ENCODE measurements around the gene COL26A1.
A peak's percentile ranks its signal among the peaks of the same experiment; 100 is the strongest.
"Not testable (repeated sequence)": the region's sequence is repeated elsewhere in the genome, so short reads cannot be mapped to it uniquely, and the experiment has no call there.

Gene COL26A1

DNA sequence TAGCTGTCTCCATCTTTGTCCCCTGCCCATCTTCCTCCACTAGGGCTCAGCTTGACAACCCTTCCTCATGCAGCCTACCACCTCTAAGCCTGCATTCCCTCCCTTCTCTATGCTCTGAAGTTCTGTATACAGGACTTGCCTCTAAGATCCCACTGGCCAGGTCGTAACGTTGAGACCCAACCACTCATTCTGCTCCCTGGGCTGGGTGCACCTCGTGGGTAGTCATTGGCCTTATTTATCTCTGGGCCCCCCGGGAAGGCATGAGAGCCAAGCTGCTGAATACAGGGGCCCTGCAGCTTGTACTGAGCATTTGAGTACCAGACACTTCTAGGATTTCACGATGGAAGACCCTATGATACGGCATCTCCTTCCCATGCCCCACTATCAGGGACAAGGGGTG, 235.3 kb downstream of the COL26A1 start:
- peak overlapping the region in 1 of 2 donors; percentile 9 for H3K27ac Mint-ChIP-seq
- no peaks in the 10 kb centered on the region for H3K9me3 Mint-ChIP-seq
- H3K4me1 Mint-ChIP-seq: peaks cover 7% of the 10 kb centered on the region
- H3K4me3 Mint-ChIP-seq: no peak overlapping the region
- DNase-seq (no peak), ATAC-seq (no peak)
- no peaks in the 10 kb centered on the region for H3K27me3 Mint-ChIP-seq

DNA sequence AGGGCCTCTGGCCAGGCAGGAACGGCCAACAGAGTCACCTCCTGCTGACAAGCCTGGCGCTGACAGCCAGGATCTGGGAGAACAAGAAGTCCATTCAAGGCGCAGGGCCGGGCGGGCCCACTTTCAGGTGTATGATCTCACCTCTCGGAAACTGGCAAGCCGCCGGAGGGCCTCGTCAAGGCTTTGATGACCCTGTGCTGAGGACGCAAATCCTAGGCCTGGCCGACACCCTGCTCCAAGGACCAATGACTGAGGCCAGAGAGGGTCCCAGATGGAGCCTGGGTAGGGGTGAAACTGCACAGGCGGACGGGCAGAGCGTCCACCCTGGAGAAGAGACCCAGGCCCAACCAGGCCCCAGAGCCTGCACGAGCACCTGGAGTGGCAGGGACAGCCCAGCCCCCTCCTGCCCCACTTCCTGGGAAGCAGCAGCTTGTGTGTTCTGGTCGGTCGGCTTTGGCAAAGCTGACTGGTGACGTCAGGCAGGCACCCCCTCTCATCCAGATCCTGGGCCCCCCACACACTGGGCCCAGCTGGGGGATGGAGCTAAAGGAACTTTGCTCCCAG, 235.8 kb downstream of the COL26A1 start:
- Mint-ChIP-seq H3K27me3 (no peaks in the 10 kb centered on the region), H3K4me3 (no peak overlapping the region), H3K4me1 (peaks cover 7% of the 10 kb centered on the region), H3K9me3 (no peaks in the 10 kb centered on the region), H3K27ac (no peak overlapping the region)
- no peak for ATAC-seq
- DNase-seq: no peak

DNA sequence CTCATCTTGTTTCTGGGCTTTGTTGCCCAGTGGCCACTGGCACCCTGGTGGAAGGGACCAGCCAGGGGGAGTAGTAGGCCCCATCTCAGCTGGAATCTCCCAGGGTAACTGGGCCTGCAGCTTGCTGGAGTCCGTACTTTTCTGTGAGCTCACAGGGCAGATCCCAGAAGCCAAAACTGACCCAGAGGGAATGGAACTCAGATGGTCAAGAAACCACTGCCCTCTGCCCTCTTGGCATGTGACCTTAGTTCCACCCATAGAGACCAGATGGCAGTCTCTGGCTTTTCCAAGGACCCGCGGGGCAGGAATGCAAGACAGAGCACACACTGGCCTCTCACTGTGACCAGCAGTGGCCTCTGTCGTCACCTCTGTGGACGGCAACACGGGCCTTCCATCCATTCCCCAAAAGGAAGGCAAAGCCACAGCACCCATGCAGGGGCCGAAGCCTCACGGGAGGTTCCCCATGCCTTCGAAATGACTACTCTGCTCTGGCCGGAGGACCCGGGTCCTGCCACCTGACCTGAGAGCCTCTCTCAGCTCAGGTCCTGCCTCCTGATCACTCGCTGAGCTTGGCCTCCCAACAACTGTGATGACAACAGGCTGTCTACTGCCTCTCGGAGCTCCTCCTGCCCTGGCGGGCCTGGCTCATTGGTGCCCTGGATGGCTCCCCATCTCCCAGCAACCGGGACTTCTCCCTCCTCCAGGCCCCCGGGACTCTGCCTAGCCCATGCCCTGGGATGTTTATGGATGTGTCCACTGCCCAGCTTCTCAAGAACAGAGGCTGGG, 236.5 kb downstream of the COL26A1 start:
- H3K9me3 Mint-ChIP-seq: no peaks in the 10 kb centered on the region
- H3K27ac Mint-ChIP-seq: no peak overlapping the region
- no peak for ATAC-seq
- H3K27me3 Mint-ChIP-seq: no peaks in the 10 kb centered on the region
- H3K4me3 Mint-ChIP-seq: no peak overlapping the region
- H3K4me1 Mint-ChIP-seq: peaks cover 7% of the 10 kb centered on the region
- no peak for DNase-seq

DNA sequence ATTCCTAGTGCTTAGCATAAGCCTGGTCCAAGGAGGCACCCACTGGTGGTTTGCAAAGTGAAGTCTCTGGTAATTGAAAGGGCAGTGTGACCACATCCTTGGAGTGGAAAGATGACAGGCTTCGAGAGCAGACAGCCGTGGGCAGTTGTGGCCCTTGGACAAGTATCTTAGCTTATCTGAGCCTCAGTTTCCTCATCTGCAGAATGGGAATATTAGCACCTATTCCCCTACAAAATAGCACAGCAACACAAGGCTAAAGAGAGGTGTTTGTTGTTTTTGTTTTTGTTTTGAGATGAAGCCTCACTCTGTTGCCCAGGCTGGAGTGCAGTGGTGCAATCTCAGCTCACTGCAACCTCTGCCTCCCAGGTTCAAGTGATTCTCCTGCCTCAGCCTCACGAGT, 237.1 kb downstream of the COL26A1 start:
- peaks cover 7% of the 10 kb centered on the region for H3K4me1 Mint-ChIP-seq

DNA sequence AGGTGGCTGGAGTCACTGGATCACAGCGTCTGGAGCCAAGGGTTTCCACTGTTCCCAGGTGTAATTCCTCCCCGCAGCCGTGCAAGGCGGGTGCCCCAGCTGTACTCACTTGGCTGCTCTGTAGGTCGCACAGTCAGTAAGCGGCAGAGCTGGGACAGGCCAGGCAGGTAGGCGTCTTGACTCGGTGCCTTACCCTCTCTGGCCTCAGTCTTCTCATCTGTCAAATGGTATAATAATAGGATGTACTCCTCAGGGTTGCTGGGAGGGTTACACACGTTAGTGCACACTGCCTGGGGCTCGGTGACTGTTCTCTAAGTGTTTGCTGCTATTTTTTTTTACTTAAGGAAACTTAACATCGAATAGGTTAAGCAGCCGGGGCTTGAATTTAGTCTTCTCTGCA, 239.4 kb downstream of the COL26A1 start:
- H3K4me1 Mint-ChIP-seq: peaks cover 7% of the 10 kb centered on the region
- peak; percentile 27 for ATAC-seq

More for the DNA sequence above, 237.1 kb downstream of the COL26A1 start:
- Mint-ChIP-seq H3K4me3 (no peak overlapping the region), H3K9me3 (no peaks in the 10 kb centered on the region), H3K27me3 (no peaks in the 10 kb centered on the region), H3K27ac (no peak overlapping the region)
- ATAC-seq: no peak
- no peak for DNase-seq

DNA sequence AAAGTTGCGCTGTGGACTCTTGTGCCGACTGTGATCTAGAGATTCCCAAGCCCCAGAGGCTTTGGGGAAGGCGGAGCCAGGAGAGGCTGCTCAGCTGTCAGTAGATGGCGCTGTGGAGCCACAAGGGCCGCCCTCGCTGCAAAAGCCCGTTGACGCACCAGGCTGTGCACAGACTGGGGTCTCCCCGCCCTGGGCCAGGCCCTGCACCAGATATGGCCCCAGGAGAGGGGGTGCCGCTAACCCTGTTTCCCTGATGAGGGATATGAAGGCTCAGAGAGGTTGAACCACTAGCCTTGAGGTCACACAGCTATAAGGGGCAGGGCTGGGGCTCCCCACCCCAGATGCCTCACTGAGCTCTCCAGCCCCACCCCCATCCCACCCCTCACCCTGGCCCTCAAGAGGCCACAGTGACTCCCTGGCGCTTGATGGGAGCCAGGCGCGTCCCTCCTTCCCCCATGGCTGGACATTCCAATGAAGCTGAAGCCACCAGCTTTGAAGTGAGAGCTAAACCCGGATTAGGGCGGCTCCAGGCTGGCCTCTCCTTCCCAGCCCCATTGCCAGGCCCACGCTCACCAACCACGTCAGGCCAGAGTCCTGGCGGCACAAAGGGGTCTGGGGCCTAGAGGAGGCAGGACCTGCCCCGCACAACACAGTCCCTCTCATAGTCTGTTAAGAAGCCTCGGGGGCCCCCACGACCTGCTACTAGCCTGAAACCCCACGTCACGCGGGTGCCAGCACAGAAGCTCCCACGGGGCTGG, 240.0 kb downstream of the COL26A1 start:
- peak; percentile 85 for ATAC-seq

More for the DNA sequence above, 239.4 kb downstream of the COL26A1 start:
- Mint-ChIP-seq H3K4me3 (no peak overlapping the region), H3K27me3 (no peaks in the 10 kb centered on the region), H3K27ac (no peak overlapping the region), H3K9me3 (no peaks in the 10 kb centered on the region)
- DNase-seq: no peak

DNA sequence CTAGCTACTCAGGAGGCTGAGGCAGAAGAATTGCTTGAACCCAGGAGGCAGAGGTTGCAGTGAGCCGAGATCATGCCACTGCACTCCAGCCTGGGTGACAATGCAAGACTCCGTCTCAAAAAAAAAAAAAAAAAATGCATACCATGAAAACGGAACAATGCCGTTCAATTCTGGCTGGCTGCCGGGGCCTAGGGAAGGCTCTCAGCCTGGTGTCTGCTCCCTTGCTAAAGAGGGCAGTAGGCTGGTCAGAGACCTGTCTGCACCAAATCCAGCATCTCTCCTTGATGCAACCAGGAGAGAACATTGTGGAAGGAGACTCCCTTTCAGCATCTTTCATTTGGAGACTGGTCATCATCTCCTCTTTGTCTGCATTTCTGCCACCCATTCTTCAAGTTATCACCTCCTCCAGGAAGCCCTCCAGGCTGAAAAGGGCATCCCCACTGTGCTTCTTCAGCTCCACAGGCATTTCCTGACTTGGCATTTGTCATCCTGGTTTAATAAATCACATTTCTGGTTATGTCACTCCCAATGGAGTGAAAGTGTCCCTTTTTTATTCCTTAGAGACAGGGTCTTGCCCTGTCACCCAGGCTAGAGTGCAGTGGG, 241.8 kb downstream of the COL26A1 start:
- H3K27ac Mint-ChIP-seq: no peak overlapping the region
- H3K27me3 Mint-ChIP-seq: no peaks in the 10 kb centered on the region
- peaks cover 7% of the 10 kb centered on the region for H3K4me1 Mint-ChIP-seq
- DNase-seq (no peak), ATAC-seq (no peak)
- H3K9me3 Mint-ChIP-seq: no peaks in the 10 kb centered on the region
- no peak overlapping the region for H3K4me3 Mint-ChIP-seq

More for the DNA sequence above, 240.0 kb downstream of the COL26A1 start:
- H3K27ac Mint-ChIP-seq: no peak overlapping the region
- H3K27me3 Mint-ChIP-seq: no peaks in the 10 kb centered on the region
- peaks cover 7% of the 10 kb centered on the region for H3K4me1 Mint-ChIP-seq
- H3K9me3 Mint-ChIP-seq: no peaks in the 10 kb centered on the region
- no peak overlapping the region for H3K4me3 Mint-ChIP-seq
- DNase-seq: peak; percentile 67 to 71

DNA sequence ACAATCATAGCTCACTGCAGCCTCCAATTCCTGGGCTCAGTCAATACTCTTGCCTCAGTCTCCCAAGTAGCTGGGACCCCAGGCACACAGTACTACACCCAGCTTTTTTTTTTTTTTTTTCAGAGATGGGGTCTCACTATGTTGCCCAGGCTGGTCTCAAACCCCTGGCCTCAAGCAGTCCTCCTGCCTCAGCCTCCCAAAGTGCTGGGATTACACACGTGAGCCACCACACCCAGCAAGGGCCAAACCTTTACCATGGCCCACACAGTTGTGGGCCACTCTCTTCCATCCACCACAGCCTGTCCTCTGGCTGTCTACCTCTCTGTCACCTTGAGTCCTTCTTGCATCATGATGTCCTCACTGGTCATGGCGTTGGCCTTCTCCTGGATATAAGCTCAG, 242.3 kb downstream of the COL26A1 start:
- not testable (repeated sequence) for H3K27me3 Mint-ChIP-seq, ATAC-seq, H3K9me3 Mint-ChIP-seq, H3K4me3 Mint-ChIP-seq, H3K4me1 Mint-ChIP-seq, H3K27ac Mint-ChIP-seq, DNase-seq

DNA sequence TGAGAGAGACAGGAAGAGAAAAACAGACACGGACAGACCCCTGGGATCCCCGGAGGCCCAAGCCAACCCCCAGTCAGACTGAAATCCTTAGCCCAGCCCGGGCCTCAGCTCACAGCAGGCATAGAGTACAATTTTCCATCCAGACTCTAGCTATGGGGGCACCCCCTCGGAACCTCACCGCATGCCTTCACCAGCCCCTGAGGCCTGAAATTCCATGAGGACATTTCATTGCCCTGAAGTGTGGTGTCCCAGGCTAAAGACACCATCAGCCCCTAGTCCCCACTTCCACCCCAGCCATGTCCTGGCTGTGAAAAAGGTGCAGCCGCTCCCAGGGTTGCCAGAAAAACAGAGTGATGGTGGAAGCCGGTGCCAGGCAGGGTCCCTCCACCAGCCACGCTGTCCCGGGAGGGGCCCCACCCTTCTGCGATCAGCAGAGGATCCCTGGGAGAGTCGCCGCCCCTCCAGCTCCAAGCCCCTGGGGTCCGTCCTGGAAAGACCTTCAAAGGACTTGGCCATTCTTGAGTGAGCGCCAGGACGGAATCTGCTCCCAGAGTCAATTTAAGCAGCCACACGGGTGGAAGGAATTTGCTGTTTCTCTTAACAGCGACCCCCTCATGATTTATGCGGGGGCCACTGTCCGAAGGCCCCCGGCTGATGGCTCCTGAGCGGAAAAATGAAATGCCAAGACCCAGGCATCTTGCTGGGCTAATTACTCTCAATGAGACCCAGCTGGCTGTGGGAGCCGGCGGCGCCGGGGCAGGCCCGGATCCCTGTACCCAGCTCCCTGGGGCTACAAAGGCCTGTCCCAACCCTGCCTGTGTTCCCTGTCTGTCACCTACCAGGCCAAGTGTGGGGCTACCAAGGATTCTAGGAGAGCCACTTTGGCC, 243.2 kb downstream of the COL26A1 start:
- DNase-seq: no peak
- Mint-ChIP-seq H3K27ac (no peak overlapping the region), H3K9me3 (no peaks in the 10 kb centered on the region), H3K27me3 (no peaks in the 10 kb centered on the region), H3K4me3 (no peak overlapping the region), H3K4me1 (peaks cover 7% of the 10 kb centered on the region)
- ATAC-seq: no peak

DNA sequence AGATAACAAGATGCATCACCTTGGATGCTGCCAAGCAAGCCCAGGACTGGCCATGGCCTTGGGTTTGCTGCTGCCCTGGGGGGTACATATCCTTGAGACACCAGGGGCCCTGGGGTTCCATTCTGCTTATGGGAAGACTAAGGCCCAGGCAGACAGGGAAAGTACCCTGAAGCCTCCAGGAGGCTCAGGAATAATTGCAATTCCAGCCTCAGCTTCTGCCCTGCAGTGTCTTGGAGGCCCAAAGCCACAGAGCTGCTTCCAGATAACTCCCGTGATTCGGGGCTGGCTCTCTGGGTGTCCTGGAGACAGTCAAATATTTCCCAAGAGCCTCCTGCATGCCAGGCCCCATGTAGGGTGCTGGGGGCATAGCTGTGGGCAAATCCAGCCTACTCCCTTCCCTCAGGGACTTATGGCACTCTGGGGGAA, 243.8 kb downstream of the COL26A1 start:
- Mint-ChIP-seq H3K4me1 (peaks cover 7% of the 10 kb centered on the region), H3K4me3 (no peak overlapping the region), H3K27ac (no peak overlapping the region), H3K27me3 (no peaks in the 10 kb centered on the region), H3K9me3 (no peaks in the 10 kb centered on the region)
- no peak for DNase-seq
- ATAC-seq: no peak

All from stimulated activated naive CD8-positive, alpha-beta T cell treated with anti-CD3 and anti-CD28 coated beads, Interleukin-15, amount 100 ng/mL, for 72 hours (primary cell).